HCT116 (cell line): ENCODE measurements around the gene C1QL4. TPM values are rescaled to one million over a fixed set of nuclear protein-coding genes. Genes with fewer than 3 reads are reported as not detected.

Experiments
- ATAC-seq: fragments of 200-7000 bp; cut with Tn5 transposase; 2 replicates; pipeline ENCODE4 v1.9.1; 2020; ENCODE audit warnings: mild to moderate bottlenecking, moderate library complexity
- BruUV-seq: library from RNA; stranded (reverse); fragments of 400-500 nt; replicated peaks from 2 replicates; lab custom pipeline; 2021; lab: Mats Ljungman, UMichigan
- CTCF ChIA-PET: fragments of 300-600 bp; sonication (Branson Sonifier 250); formaldehyde crosslinking; loops from one replicate; lab custom pipeline; 2021; ENCODE audit warnings: antibody characterized with exemption; lab: Charles Lee
- POLR2A ChIA-PET: fragments of 300-600, 350-600 bp; sonication (Branson Sonifier 250); formaldehyde crosslinking; loops from one replicate; lab custom pipeline; 2021; ENCODE audit warnings: antibody characterized with exemption; lab: Charles Lee
- RAD21 ChIA-PET, 2 experiments: fragments of 300-600 bp; sonication (Branson Sonifier 250); formaldehyde crosslinking; loops; one replicate each; lab custom pipeline; 2023; ENCODE audit warnings: low total read pairs in 2 of 2; ENCODE audit not compliant: uncharacterized antibody in 2 of 2, unreplicated experiment in 2 of 2, low non-redundant PET in 1 of 2; lab: Charles Lee
- DNase-seq: peaks from one replicate; pipeline ENCODE4 v3.0.0-alpha.2; 2010; ENCODE audit warnings: low read depth, low spot score
- H2AFZ ChIP-seq: fragments of 200-600 bp; shearing (Covaris generic), sonication (generic); 2 replicates; pipeline ENCODE4 v1.6.1; 2017; ENCODE audit warnings: low read depth, mixed run types, mixed read lengths, antibody characterized with exemption, low read length; ENCODE audit not compliant: poor library complexity, severe bottlenecking
- H3K27ac ChIP-seq: 2 replicates; pipeline ENCODE4 v1.5.1; 2012; ENCODE audit warnings: low read depth, low read length
- H3K27me3 ChIP-seq: fragments of 200-600 bp; sonication (generic); 2 replicates; pipeline ENCODE4 v1.6.1; 2016; ENCODE audit warnings: mixed run types, low read length, mixed read lengths; ENCODE audit not compliant: insufficient read depth
- H3K36me3 ChIP-seq, 2 experiments: fragments of 200-500 bp in 1 of 2; fragments of 200-600 bp in 1 of 2; sonication (Bioruptor generic) in 1 of 2; sonication (generic) in 1 of 2; 2 replicates each; pipeline versions ENCODE4 v1.5.1 to v1.6.1; 2014 to 2016; ENCODE audit warnings: low read length in 2 of 2, inconsistent platforms in 1 of 2, mixed read lengths in 1 of 2, mixed run types in 1 of 2; ENCODE audit not compliant: insufficient read depth in 2 of 2, control insufficient read depth in 1 of 2
- H3K4me1 ChIP-seq, 2 experiments: fragments of 200-600 bp in 1 of 2; sonication (generic) in 1 of 2; 2 replicates each; pipeline versions ENCODE4 v1.5.1 to v1.6.1; 2012 to 2017; ENCODE audit warnings: low read length in 2 of 2, inconsistent platforms in 1 of 2, mild to moderate bottlenecking in 1 of 2, mixed read lengths in 1 of 2, mixed run types in 1 of 2, moderate library complexity in 1 of 2; ENCODE audit not compliant: insufficient read depth in 2 of 2, control insufficient read depth in 1 of 2
- H3K4me2 ChIP-seq: fragments of 200-600 bp; sonication (generic); 2 replicates; pipeline ENCODE4 v1.6.1; 2017; ENCODE audit warnings: mixed run types, low read length, mixed read lengths
- H3K4me3 ChIP-seq, 2 experiments: fragments of 200-600 bp in 1 of 2; sonication (generic) in 1 of 2; replicated peaks in 1 of 2; 2 replicates each; pipeline ENCODE4 v1.5.1; 2011 to 2016; ENCODE audit warnings: low read length in 2 of 2, control low read depth in 1 of 2, low read depth in 1 of 2, mild to moderate bottlenecking in 1 of 2, mixed read lengths in 1 of 2, mixed run types in 1 of 2
- H3K79me2 ChIP-seq: fragments of 200-600 bp; sonication (generic); 2 replicates; pipeline ENCODE4 v1.6.1; 2017; ENCODE audit warnings: mild to moderate bottlenecking, mixed run types, low read length, moderate library complexity, mixed read lengths; ENCODE audit not compliant: insufficient read depth
- H3K9ac ChIP-seq: fragments of 200-600 bp; sonication (generic); 2 replicates; pipeline ENCODE4 v1.6.1; 2016; ENCODE audit warnings: low read length, mixed read lengths
- H3K9me2 ChIP-seq: fragments of 200-600 bp; sonication (generic), shearing (Covaris generic); 2 replicates; pipeline ENCODE4 v1.6.1; 2017; ENCODE audit warnings: mixed run types, mild to moderate bottlenecking, moderate library complexity; ENCODE audit not compliant: insufficient read depth
- H3K9me3 ChIP-seq, 2 experiments: fragments of 200-500 bp in 1 of 2; fragments of 200-600 bp in 1 of 2; sonication (Bioruptor generic) in 1 of 2; sonication (generic) in 1 of 2; 2 replicates each; pipeline ENCODE4 v1.6.1; 2014 to 2017; ENCODE audit warnings: low read length in 2 of 2, mixed read lengths in 2 of 2, inconsistent platforms in 1 of 2, low read depth in 1 of 2, mild to moderate bottlenecking in 1 of 2, mixed run types in 1 of 2, moderate library complexity in 1 of 2; ENCODE audit not compliant: control insufficient read depth in 1 of 2, insufficient read depth in 1 of 2
- H4K20me1 ChIP-seq: fragments of 200-600 bp; sonication (generic), shearing (Covaris generic); 2 replicates; pipeline ENCODE4 v1.6.1; 2017; ENCODE audit warnings: mixed run types, mild to moderate bottlenecking, moderate library complexity; ENCODE audit not compliant: insufficient read depth
- ATF3 ChIP-seq: IDR thresholded peaks from 2 replicates; pipeline ENCODE4 v1.6.1; 2012
- CEBPB ChIP-seq: IDR thresholded peaks from 2 replicates; pipeline ENCODE4 v1.6.1; 2012; ENCODE audit warnings: low read depth
- CTCF ChIP-seq, 3 experiments: fragments of 200-600 bp in 1 of 3; sonication (generic) in 1 of 3; IDR thresholded peaks in 2 of 3; conservative IDR thresholded peaks in 1 of 3; 2 replicates each; pipeline ENCODE4 v1.5.1; 2012 to 2017; ENCODE audit warnings: low read depth in 2 of 3, low read length in 2 of 3, antibody characterized with exemption in 1 of 3, borderline replicate concordance in 1 of 3, control low read depth in 1 of 3, mild to moderate bottlenecking in 1 of 3, mixed read lengths in 1 of 3, mixed run types in 1 of 3, moderate library complexity in 1 of 3; ENCODE audit not compliant: insufficient read depth in 1 of 3
- EZH2 ChIP-seq: fragments of 200-600 bp; sonication (generic); IDR thresholded peaks from 2 replicates; pipeline ENCODE4 v1.6.1; 2017; ENCODE audit warnings: antibody characterized with exemption, mixed run types
- POLR2AphosphoS5 ChIP-seq: IDR thresholded peaks from 2 replicates; pipeline ENCODE4 v1.6.1; 2011; ENCODE audit warnings: mild to moderate bottlenecking, low read depth, low read length, moderate library complexity
- SP1 ChIP-seq: IDR thresholded peaks from 2 replicates; pipeline ENCODE4 v1.6.1; 2012; ENCODE audit warnings: low read depth
- TCF7L2 ChIP-seq: IDR thresholded peaks from 2 replicates; pipeline ENCODE4 v1.7.0; 2011; ENCODE audit warnings: borderline replicate concordance, inconsistent platforms; ENCODE audit not compliant: insufficient read depth, insufficient read length; ENCODE audit errors: extremely low read depth
- YY1 ChIP-seq: IDR thresholded peaks from 2 replicates; pipeline ENCODE4 v1.6.1; 2011; ENCODE audit warnings: low read length, low read depth, moderate library complexity, mild to moderate bottlenecking; ENCODE audit not compliant: insufficient replicate concordance; ENCODE audit errors: extremely low read depth
- ZBTB33 ChIP-seq: IDR thresholded peaks from 2 replicates; pipeline ENCODE4 v1.6.1; 2011; ENCODE audit warnings: mild to moderate bottlenecking, low read length, moderate library complexity; ENCODE audit not compliant: insufficient replicate concordance; ENCODE audit errors: extremely low read depth
- intact Hi-C: fragments of 100-400 bp; cut with micrococcal nuclease; formaldehyde crosslinking; loops from 2 replicates; pipeline ENCODE4 v1.10.0; 2022
- total RNA-seq: library from RNA; stranded (reverse); gene quantifications from one replicate; pipeline ENCODE4 v1.2.1, GENCODE V29; 2021; ENCODE audit not compliant: unreplicated experiment

The C1QL4 gene
- total RNA-seq, 1 experiment from 2014 or later = 8.1 TPM

GRCh38 chr12:49370539-49370938 lies 33.6 kb upstream of the C1QL4 start:
- POLR2A ChIA-PET = interaction anchor here (1.1 kb wide), 1 partner anchor 120 kb away, joined by 3 read pairs; no protein-coding TSS in a partner anchor
- ATAC-seq (no peak), DNase-seq (no peak)
- CTCF ChIA-PET = interaction anchor here (1.5 to 2.0 kb wide), 2 partner anchors 13 to 144 kb away, joined by 4 to 6 read pairs; no protein-coding TSS in a partner anchor
- H3K4me1 ChIP-seq = peaks cover 33 to 57% of the 10 kb centered on the region in 2 experiments
- peak overlapping the region; percentile 71; the same call in 1 of the 2 replicates for H3K4me2 ChIP-seq
- no peaks in the 10 kb centered on the region for H3K9me2 ChIP-seq
- H3K36me3 ChIP-seq = no peaks in the 10 kb centered on the region; a peak in 1 of 4 replicates
- no peak overlapping the region for H2AFZ ChIP-seq
- intact Hi-C loops = no loop called here
- RAD21 ChIA-PET = interaction anchor here in 1 of 2 experiments (0.7 kb wide), 1 partner anchor 27 kb away, joined by 3 read pairs; no protein-coding TSS in a partner anchor
- TF ChIP-seq POLR2AphosphoS5 (no peak), CTCF (IDR thresholded peaks at IDR 0.05 in 2 of 3, conservative IDR thresholded peaks at IDR 0.05 in 1 of 3; ENCODE audit: borderline replicate concordance in 1 of 3, insufficient read depth in 1 of 3, low read depth in 2 of 3, low read length in 2 of 3) (no peak), ATF3 (no peak), SP1 (no peak), YY1 (no peak), CEBPB (no peak), TCF7L2 (no peak), EZH2 (no peak), ZBTB33 (no peak)
- no peak overlapping the region for H3K4me3 ChIP-seq
- H3K9me3 ChIP-seq = no peaks in the 10 kb centered on the region
- H3K79me2 ChIP-seq = peaks cover 88% of the 10 kb centered on the region
- H3K27ac ChIP-seq = no peak overlapping the region
- peaks cover 9% of the 10 kb centered on the region; the same call in 1 of the 2 replicates for H4K20me1 ChIP-seq
- BruUV-seq = no TSS peak
- no peak overlapping the region for H3K9ac ChIP-seq
- no peaks in the 10 kb centered on the region for H3K27me3 ChIP-seq
